SK-N-MC (cell line): ENCODE data around the gene HGD.

Source experiments
- DNase-seq: peaks from one replicate; pipeline ENCODE4 v3.0.0-alpha.2; 2011; ENCODE audit warnings: low read depth, low spot score
- H3K27ac ChIP-seq: fragments of 200-600 bp; sonication (generic); 2 replicates; pipeline ENCODE4 v1.5.1; 2016; ENCODE audit warnings: mixed run types
- H3K36me3 ChIP-seq: fragments of 200-600 bp; sonication (generic); 2 replicates; pipeline ENCODE4 v1.6.1; 2017; ENCODE audit warnings: antibody characterized with exemption, low read length, mixed read lengths; ENCODE audit not compliant: insufficient read depth
- H3K4me3 ChIP-seq: fragments of 200-600 bp; sonication (generic); 2 replicates; pipeline ENCODE4 v1.5.1; 2016
- H3K9ac ChIP-seq: fragments of 200-600 bp; sonication (generic); 2 replicates; pipeline ENCODE4 v1.8.0; 2017; ENCODE audit warnings: mixed run types, mixed read lengths; ENCODE audit not compliant: insufficient read length
- H3K9me3 ChIP-seq: fragments of 200-600 bp; sonication (generic); 2 replicates; pipeline ENCODE4 v1.6.1; 2017; ENCODE audit warnings: low read depth, mild to moderate bottlenecking, antibody characterized with exemption, low read length, moderate library complexity, mixed read lengths
- EZH2 ChIP-seq: fragments of 200-600 bp; sonication (generic); IDR thresholded peaks from one replicate; pipeline ENCODE4 v1.6.1; 2017; ENCODE audit warnings: antibody characterized with exemption
- FOXP2 ChIP-seq: optimal IDR thresholded peaks from 2 replicates; pipeline ENCODE3; 2011; ENCODE audit warnings: mild to moderate bottlenecking, moderate library complexity; ENCODE audit not compliant: insufficient read depth; ENCODE audit errors: extremely low read length, control extremely low read depth
- POLR2AphosphoS5 ChIP-seq: IDR thresholded peaks from 2 replicates; pipeline ENCODE4 v1.6.1; 2012; ENCODE audit warnings: mild to moderate bottlenecking, low read depth, low read length, borderline replicate concordance

Gene HGD

DNA sequence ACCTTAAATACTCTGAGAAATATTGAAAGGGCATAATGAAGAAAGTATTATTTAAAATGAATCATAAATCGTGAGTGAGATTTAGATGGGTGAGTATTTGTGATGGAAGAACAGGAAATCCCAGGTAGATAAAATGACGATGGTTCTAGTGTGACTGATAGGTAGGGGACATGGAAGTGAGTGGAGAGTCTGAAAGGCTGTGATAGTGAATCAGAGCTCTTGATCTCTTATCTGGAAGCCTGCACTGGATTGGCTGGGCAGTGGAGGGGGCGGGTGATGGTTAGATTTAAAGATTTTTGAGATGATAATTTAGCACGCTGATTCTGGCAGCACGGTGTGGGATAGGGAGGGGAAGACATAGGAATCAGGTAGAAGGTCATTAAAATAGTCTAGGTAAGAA, 20.1 kb downstream of the HGD start:
- Histone ChIP-seq H3K9me3 (no peaks in the 10 kb centered on the region), H3K9ac (no peak overlapping the region), H3K27ac (no peak overlapping the region), H3K36me3 (no peaks in the 10 kb centered on the region), H3K4me3 (no peak overlapping the region)
- TF ChIP-seq FOXP2 (no peak), EZH2 (no peak), POLR2AphosphoS5 (no peak)
- DNase-seq, result no peak

DNA sequence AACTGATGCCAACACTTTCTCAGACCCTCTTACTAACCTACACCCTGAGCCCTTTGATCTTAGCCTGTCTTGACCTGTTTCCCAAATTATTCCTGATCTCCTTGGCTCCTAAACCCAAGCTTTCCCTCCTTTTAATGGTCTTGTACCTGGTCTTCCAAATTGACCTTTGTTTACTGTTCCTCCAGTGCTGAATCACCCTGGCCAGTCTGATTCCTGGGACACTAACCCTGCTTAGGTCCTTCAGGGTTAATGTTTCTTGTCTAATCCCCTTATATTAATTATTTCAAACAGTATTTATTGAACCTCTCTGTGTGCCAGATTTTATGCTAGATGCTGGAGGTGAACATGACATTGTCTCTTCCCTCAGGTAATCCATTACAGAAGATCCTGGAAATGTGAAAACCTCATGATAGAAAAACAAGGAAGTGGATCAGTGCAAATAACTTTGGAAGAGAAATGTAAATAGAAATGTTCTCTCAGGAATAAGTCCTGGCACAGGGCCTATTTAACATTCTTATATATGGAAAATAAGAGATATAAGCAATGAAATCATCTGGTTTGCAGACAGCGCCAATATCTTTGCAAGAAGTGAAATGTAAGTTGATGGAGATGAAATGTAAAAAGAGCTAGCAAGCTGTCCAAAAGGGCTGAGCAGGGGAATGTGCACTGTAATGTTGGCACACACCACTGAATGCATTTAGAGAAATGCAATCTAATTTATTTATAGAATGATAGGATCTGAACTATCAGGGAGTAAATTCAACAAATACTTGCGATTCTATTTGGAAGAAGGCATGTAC, 20.7 kb downstream of the HGD start:
- H3K36me3 ChIP-seq, result no peaks in the 10 kb centered on the region
- DNase-seq, result no peak
- no peak overlapping the region for H3K4me3 ChIP-seq
- TF ChIP-seq EZH2 (no peak), POLR2AphosphoS5 (no peak), FOXP2 (no peak)
- no peak overlapping the region for H3K27ac ChIP-seq
- no peaks in the 10 kb centered on the region for H3K9me3 ChIP-seq
- H3K9ac ChIP-seq, result no peak overlapping the region

DNA sequence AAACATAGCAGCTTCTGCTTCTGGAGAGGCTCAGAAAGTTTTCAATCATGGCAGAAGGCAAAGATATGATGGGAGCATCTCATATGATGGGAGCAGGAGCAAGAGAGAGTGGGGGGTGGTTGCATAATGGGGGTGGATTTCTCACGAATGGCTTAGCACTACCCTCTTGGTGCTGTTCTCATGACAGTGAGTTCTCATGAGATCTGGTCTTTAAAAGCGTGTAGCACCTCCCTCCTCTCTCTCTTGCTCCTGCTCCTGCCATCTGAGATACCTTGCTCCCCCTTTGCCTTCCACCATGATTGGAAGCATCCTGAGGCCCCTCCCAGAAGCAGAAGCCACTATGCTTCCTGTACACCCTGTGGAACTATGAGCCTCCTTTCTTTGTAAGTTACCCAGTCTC, 22.2 kb downstream of the HGD start:
- no peak overlapping the region for H3K27ac ChIP-seq
- H3K36me3 ChIP-seq, result no peaks in the 10 kb centered on the region
- H3K9me3 ChIP-seq, result no peaks in the 10 kb centered on the region
- TF ChIP-seq EZH2 (no peak), POLR2AphosphoS5 (no peak), FOXP2 (no peak)
- no peak for DNase-seq
- H3K9ac ChIP-seq, result no peak overlapping the region
- H3K4me3 ChIP-seq, result no peak overlapping the region

DNA sequence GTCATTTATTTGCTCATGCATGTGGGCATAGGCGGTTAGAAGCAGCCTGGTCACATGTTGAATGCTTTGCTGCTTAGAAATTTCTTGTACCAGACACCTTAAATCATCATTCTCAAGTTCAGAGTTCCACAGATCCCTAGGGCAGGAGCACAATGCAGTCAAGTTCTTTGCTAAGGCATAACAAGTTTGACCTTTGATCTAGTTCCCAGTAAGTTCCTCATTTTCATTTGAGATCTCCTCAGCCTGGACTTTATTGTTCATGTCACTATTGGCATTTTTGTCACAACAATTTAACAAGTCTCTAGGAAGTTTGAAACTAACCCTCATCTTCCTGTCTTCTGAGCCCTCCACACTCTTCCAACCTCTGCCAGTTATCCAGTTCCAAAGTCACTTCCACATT, 22.8 kb downstream of the HGD start:
- no peak overlapping the region for H3K27ac ChIP-seq
- DNase-seq, result no peak
- H3K36me3 ChIP-seq, result no peaks in the 10 kb centered on the region
- no peak overlapping the region for H3K9ac ChIP-seq
- no peak overlapping the region for H3K4me3 ChIP-seq
- H3K9me3 ChIP-seq, result no peaks in the 10 kb centered on the region
- TF ChIP-seq POLR2AphosphoS5 (no peak), FOXP2 (no peak), EZH2 (no peak)

DNA sequence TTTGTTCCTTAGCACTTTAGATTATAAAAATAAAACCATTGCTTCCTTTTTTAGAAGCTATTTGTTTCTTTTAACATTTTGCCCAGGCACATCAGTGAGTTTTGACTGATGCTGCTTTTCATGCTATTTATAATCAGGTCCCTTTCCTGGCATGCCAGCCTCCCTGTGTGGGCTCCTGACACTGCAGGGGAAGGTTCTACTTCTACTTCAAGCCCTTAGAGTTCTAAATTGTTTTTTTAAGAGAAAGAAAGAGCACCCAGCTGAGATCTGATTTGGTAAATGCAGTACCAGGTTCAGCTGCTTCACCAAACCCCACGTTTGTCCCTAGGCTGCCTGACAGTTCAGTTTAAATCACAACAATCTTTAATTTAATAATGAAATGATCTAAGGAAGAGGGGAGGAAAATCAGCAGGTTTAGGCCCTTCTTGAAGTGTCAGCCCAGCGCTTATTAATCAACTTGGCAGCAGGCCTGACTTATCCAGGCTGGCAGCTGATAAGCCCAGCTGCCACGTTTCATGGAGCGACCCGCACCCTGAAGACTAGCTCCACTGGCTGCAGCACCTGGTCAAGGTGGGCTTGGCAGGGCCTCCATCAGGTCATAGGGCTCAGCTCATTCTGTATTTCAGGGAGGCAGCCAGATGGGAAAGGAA, 29.0 kb downstream of the HGD start:
- Histone ChIP-seq H3K9ac (no peak overlapping the region), H3K36me3 (no peaks in the 10 kb centered on the region), H3K4me3 (no peak overlapping the region), H3K27ac (no peak overlapping the region), H3K9me3 (no peaks in the 10 kb centered on the region)
- DNase-seq, result no peak
- no peak for TF ChIP-seq FOXP2

DNA sequence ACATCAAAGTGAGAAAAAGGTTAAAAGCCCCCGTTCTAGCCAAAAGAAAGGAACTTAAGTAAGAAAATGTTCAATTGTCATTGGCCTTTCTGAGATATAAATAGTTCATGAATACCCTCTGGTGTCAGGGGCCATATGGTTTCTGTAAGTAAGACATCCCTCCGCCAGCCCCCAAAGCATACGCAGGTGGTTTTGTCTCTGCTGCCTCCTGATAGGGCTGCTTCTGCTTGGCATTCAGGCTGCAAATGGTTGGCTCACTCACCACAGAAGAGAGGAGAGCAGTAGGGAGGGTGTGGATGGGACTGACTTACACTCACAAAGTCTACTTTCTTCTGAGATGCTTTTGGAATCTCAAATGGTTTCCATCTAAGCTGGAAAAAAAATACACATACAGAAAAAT, 29.8 kb downstream of the HGD start:
- Histone ChIP-seq H3K27ac (no peak overlapping the region), H3K4me3 (no peak overlapping the region), H3K36me3 (no peaks in the 10 kb centered on the region), H3K9ac (no peak overlapping the region), H3K9me3 (no peaks in the 10 kb centered on the region)
- no peak for TF ChIP-seq POLR2AphosphoS5
- no peak for TF ChIP-seq FOXP2
- TF ChIP-seq EZH2, result no peak
- no peak for DNase-seq

DNA sequence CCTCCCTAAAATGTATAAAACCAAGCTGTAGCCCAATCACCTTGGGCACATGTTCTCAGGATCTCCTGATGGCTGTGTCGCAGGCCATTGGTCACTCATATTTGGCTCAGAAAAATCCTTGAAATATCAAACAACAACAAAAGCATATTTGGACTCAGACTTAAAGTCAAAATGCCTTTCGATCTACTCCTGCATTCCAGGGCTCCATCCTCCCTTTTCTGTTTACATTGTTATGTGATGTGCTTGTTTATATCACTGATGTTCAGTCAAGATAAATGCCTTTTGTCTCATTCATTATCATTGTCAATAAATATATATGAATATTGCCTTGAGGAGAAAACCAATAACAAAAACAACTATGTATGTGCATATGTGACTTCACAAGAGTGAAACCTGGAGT, 31.7 kb downstream of the HGD start:
- Histone ChIP-seq H3K9me3 (no peaks in the 10 kb centered on the region), H3K27ac (no peak overlapping the region)
- TF ChIP-seq POLR2AphosphoS5, result no peak
- no peak for TF ChIP-seq FOXP2
- no peak for TF ChIP-seq EZH2

DNA sequence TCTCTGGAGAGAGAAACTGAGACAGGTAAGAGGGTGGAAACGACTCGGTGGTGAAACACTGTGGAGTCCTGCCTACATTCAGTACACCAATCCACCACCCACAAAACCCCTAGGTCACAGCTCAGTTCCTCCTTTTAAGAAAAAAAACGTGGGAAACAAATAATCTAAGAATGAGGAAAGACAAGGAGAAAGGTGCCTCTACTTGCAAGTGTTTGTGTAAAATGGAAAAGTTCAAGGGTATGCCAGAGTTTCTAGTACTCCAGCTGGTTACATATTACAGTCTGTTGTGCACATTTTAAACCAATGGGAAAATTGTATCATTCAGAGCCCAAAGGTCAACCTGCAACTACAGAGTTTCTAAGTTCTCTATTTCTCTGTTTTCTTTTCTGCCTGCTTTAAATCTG, 32.2 kb downstream of the HGD start:
- TF ChIP-seq EZH2 (no peak), POLR2AphosphoS5 (no peak), FOXP2 (no peak)
- no peak overlapping the region for H3K27ac ChIP-seq
- no peaks in the 10 kb centered on the region for H3K36me3 ChIP-seq
- no peak for DNase-seq
- no peaks in the 10 kb centered on the region for H3K9me3 ChIP-seq
- no peak overlapping the region for H3K9ac ChIP-seq
- no peak overlapping the region for H3K4me3 ChIP-seq

More for the DNA sequence above, 31.7 kb downstream of the HGD start:
- H3K4me3 ChIP-seq, result no peak overlapping the region
- H3K9ac ChIP-seq, result no peak overlapping the region
- DNase-seq, result no peak
- no peaks in the 10 kb centered on the region for H3K36me3 ChIP-seq

DNA sequence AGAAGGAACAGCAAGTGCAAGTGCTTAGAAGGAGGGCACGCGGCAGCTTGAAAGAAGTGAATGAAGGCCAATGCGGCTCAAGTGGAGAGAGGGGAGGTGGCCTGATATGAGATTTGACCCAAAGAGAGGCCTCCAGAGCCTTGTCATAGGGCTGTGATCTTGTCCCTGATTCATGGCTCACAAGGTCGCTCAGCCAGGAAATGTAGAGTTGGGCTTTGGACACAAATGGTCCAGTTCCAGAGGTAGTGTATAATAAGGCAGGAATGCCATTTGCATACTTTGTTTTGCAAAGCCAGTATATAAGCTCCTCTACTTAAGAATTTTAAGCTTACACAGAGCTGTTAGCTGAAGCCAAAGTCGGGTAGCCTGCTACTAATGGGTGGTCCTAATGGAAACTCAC, 33.7 kb downstream of the HGD start:
- no peak for DNase-seq
- no peak overlapping the region for H3K4me3 ChIP-seq
- TF ChIP-seq EZH2 (no peak), FOXP2 (no peak), POLR2AphosphoS5 (no peak)
- no peak overlapping the region for H3K9ac ChIP-seq
- H3K27ac ChIP-seq, result no peak overlapping the region
- H3K36me3 ChIP-seq, result no peaks in the 10 kb centered on the region
- H3K9me3 ChIP-seq, result no peaks in the 10 kb centered on the region
